ENCODE results near the gene DTX3.
"Not testable (repeated sequence)": the region's sequence is repeated elsewhere in the genome, so short reads cannot be mapped to it uniquely, and the experiment has no call there.

Gene DTX3

GRCh38 chr12:57604454-57604991 lies at the start of gene DTX3:
Gene DTX3 (plus strand): TSS chr12:57604824. CDS start chr12:57606518, 1,694 bp downstream.
- FAIRE-seq, result no peak
- DNase-seq (ENCODE audit: low spot score), result peak; percentile 39

- FAIRE-seq (no peak), DNase-seq (ENCODE audit: low spot score) (no peak)
Observed at GRCh38 chr12:57554897-57555296, 49.7 kb upstream of the DTX3 start.

- DNase-seq (ENCODE audit: low spot score) (no peak), FAIRE-seq (no peak)
Observed at GRCh38 chr12:57558864-57559263, 45.8 kb upstream of the DTX3 start.

- FAIRE-seq, result no peak
Observed at GRCh38 chr12:57560516-57560915, 44.1 kb upstream of the DTX3 start.

GRCh38 chr12:57561117-57561516 lies 43.5 kb upstream of the DTX3 start:
- not testable (repeated sequence) for DNase-seq (ENCODE audit: low spot score); FAIRE-seq

More at GRCh38 chr12:57560516-57560915, 44.1 kb upstream of the DTX3 start:
- DNase-seq (ENCODE audit: low spot score), result no peak

GRCh38 chr12:57563358-57563757 lies 41.3 kb upstream of the DTX3 start:
- DNase-seq (ENCODE audit: low spot score) (no peak), FAIRE-seq (no peak)

GRCh38 chr12:57564178-57564740 lies 40.4 kb upstream of the DTX3 start:
- FAIRE-seq (no peak), DNase-seq (ENCODE audit: low spot score) (no peak)

GRCh38 chr12:57568838-57569237 lies 35.8 kb upstream of the DTX3 start:
- DNase-seq (ENCODE audit: low spot score), result no peak

GRCh38 chr12:57569858-57570257 lies 34.8 kb upstream of the DTX3 start:
- DNase-seq (ENCODE audit: low spot score) (no peak), FAIRE-seq (peak; percentile 5)

More at GRCh38 chr12:57568838-57569237, 35.8 kb upstream of the DTX3 start:
- FAIRE-seq, result no peak

GRCh38 chr12:57570438-57570837 lies 34.2 kb upstream of the DTX3 start:
- not testable (repeated sequence) for DNase-seq (ENCODE audit: low spot score); FAIRE-seq

GRCh38 chr12:57571926-57572762 lies 32.5 kb upstream of the DTX3 start:
- DNase-seq (ENCODE audit: low spot score) (no peak), FAIRE-seq (no peak)

GRCh38 chr12:57574795-57575194 lies 29.8 kb upstream of the DTX3 start:
- DNase-seq (ENCODE audit: low spot score) (no peak), FAIRE-seq (no peak)

- FAIRE-seq, result no peak
- DNase-seq (ENCODE audit: low spot score), result no peak
Observed at GRCh38 chr12:57575771-57576612, 28.6 kb upstream of the DTX3 start.

- FAIRE-seq (no peak), DNase-seq (ENCODE audit: low spot score) (peak; percentile 58)
Observed at GRCh38 chr12:57576613-57577160, 27.9 kb upstream of the DTX3 start.

- no peak for DNase-seq (ENCODE audit: low spot score)
- no peak for FAIRE-seq
Observed at GRCh38 chr12:57577981-57578758, 26.5 kb upstream of the DTX3 start.

- no peak for DNase-seq (ENCODE audit: low spot score)
- FAIRE-seq, result no peak
Observed at GRCh38 chr12:57579011-57579410, 25.6 kb upstream of the DTX3 start.

- DNase-seq (ENCODE audit: low spot score) (no peak), FAIRE-seq (no peak)
Observed at GRCh38 chr12:57579677-57580465, 24.8 kb upstream of the DTX3 start.

- FAIRE-seq (no peak), DNase-seq (ENCODE audit: low spot score) (no peak)
Observed at GRCh38 chr12:57580466-57580795, 24.2 kb upstream of the DTX3 start.

- DNase-seq (ENCODE audit: low spot score) (no peak), FAIRE-seq (no peak)
Observed at GRCh38 chr12:57581802-57582201, 22.8 kb upstream of the DTX3 start.

GRCh38 chr12:57582440-57582839 lies 22.2 kb upstream of the DTX3 start:
- DNase-seq (ENCODE audit: low spot score) (no peak), FAIRE-seq (no peak)
